ENCODE results near the gene EEF1G. TPM values are rescaled to one million over a fixed set of nuclear protein-coding genes. Genes with fewer than 3 reads are reported as not detected.

The EEF1G gene
- total and polyA plus RNA-seq, 2 of the 13 experiments (the other 11 are each of a cell fraction or from before 2014, with no cell fraction given): 1,787 to 2,144 TPM

GRCh38 chr11:62591448-62592145 is 17.9 kb upstream of the EEF1G start, which contains the start of gene TUT1:
TSS of gene TUT1 (minus strand) at chr11:62591523. CDS start at chr11:62591485, 38 bp downstream.
- no TSS peak for BruUV-seq (replicated peaks)
- TF ChIP-seq ZNF558 (CRISPR knock-in tag; IDR thresholded peaks at IDR 0.05; ENCODE audit: borderline replicate concordance) (no peak), MLXIP (CRISPR knock-in tag; IDR thresholded peaks at IDR 0.05; ENCODE audit: borderline replicate concordance) (no peak), ZBTB21 (CRISPR knock-in tag; IDR thresholded peaks at IDR 0.05) (peak; percentile 67), KDM4B (CRISPR knock-in tag; IDR thresholded peaks at IDR 0.05) (peak; percentile 86; the same call in 1 of the 2 replicates), ZFP41 (CRISPR knock-in tag; IDR thresholded peaks at IDR 0.05; ENCODE audit: borderline replicate concordance) (no peak), U2AF1 (optimal IDR thresholded peaks at IDR 0.05; ENCODE audit: low read depth, low read length) (peak; percentile 98), ATF2 (CRISPR knock-in tag; IDR thresholded peaks at IDR 0.05) (peak; percentile 92), TBX2 (CRISPR knock-in tag; IDR thresholded peaks at IDR 0.05; ENCODE audit: borderline replicate concordance) (peak; percentile 89), FOXM1 (CRISPR knock-in tag; IDR thresholded peaks at IDR 0.05) (no peak), SPEN (CRISPR knock-in tag; IDR thresholded peaks at IDR 0.05; ENCODE audit: low read depth) (peak; percentile 95), SP4 (CRISPR knock-in tag; IDR thresholded peaks at IDR 0.05) (peak; percentile 91)

More at GRCh38 chr11:62591448-62592145, 17.9 kb upstream of the EEF1G start, which contains the start of gene TUT1:
- ATAC-seq (peak; percentile 86), DNase-seq (ENCODE audit: low spot score) (peak; percentile 98), FAIRE-seq (peak; percentile 97)
- in situ Hi-C loops (cut with HindIII; ENCODE audit: extremely low pct_ligation_motif_present, low pct_unique_long_range_greater_than_20kb): no loop called here
- H3K9ac ChIP-seq (ENCODE audit: insufficient read depth, low read depth, low read length): peak within 1 kb of the TSS; percentile 90
- peaks cover 51% of the 10 kb centered on the region for H3K4me1 ChIP-seq (ENCODE audit: insufficient read depth, low read length)
- H3K9me3 ChIP-seq (ENCODE audit: low read length): no peaks in the 10 kb centered on the region
- peak within 1 kb of the TSS; percentile 85 for H3K27ac ChIP-seq (ENCODE audit: extremely low read length, insufficient read depth, low read length)
- H4K20me1 ChIP-seq (ENCODE audit: insufficient read depth, low read length): no peaks in the 10 kb centered on the region
- peaks cover 19 to 22% of the 10 kb centered on the region in 2 experiments for H3K36me3 ChIP-seq (replicated peaks in 1 of 2; ENCODE audit: control insufficient read depth in 1 of 2, insufficient read depth in 2 of 2, low read length in 2 of 2)
- ChIA-PET POLR2A (interaction anchor here (0.7 to 4.4 kb wide), 64 partner anchors 8 to 799 kb away, joined by 3 to 160 read pairs (median 6); partner anchors contain the start of genes AHNAK, B3GAT3, C11orf98 and CSKMT), CTCF (ENCODE audit: low intra/inter-chr PET ratio, low total read pairs) (interaction anchor here (3.1 kb wide), 1 partner anchor 20 kb away, joined by 14 read pairs; the partner anchor contains the start of genes EML3 and ROM1)
- H3K4me2 ChIP-seq (ENCODE audit: low read depth, low read length): peak within 1 kb of the TSS; percentile 86
- H2AFZ ChIP-seq (ENCODE audit: low read length): no peak within 1 kb of the TSS
- H3K79me2 ChIP-seq (ENCODE audit: insufficient read depth, low read length): peaks cover 18% of the 10 kb centered on the region
- intact Hi-C loops (cut with micrococcal nuclease; ENCODE audit: unreplicated experiment): loop anchor here (1.0 to 5.0 kb wide), 2 partner anchors 8 to 61 kb away; partner anchors contain the start of gene INTS5
- H3K27me3 ChIP-seq (ENCODE audit: control insufficient read depth in 1 of 2, insufficient read depth in 2 of 2, low read length in 2 of 2): no peaks in the 10 kb centered on the region; a peak in 1 of 5 replicates
- WGBS (ENCODE audit: low lambda C conversion rate): 2% methylated on average over 23 of the region's 58 CpGs
- peak within 1 kb of the TSS; percentile 81 to 89 (median 82) for H3K4me3 ChIP-seq (replicated peaks in 1 of 3; ENCODE audit: insufficient read depth in 1 of 3, low read depth in 2 of 3, low read length in 3 of 3)

All from HepG2 (cell line).